GM23248 (cell line): ENCODE measurements around the gene SAG. TPM values are rescaled to one million over a fixed set of nuclear protein-coding genes. Genes with fewer than 3 reads are reported as not detected.

Source experiments
- DNase-seq: peaks from one replicate; pipeline ENCODE4 v3.0.0-alpha.2; 2015
- H2AFZ ChIP-seq: fragments of 200-600 bp; sonication (generic); 2 replicates; pipeline ENCODE4 v1.6.1; 2016; ENCODE audit warnings: antibody characterized with exemption
- H3F3A ChIP-seq: fragments of 200-600 bp; sonication (generic); 2 replicates; pipeline ENCODE4 v1.6.1; 2016; ENCODE audit warnings: mild to moderate bottlenecking, antibody characterized with exemption, mixed run types; ENCODE audit not compliant: insufficient read depth
- H3K27ac ChIP-seq: fragments of 200-600 bp; sonication (generic); 2 replicates; pipeline ENCODE4 v1.5.1; 2016; ENCODE audit warnings: mild to moderate bottlenecking
- H3K27me3 ChIP-seq: fragments of 200-600 bp; sonication (generic); replicated peaks from 2 replicates; pipeline ENCODE4 v1.6.1; 2016; ENCODE audit warnings: mild to moderate bottlenecking; ENCODE audit not compliant: insufficient read depth
- H3K36me3 ChIP-seq: fragments of 200-600 bp; sonication (generic); 2 replicates; pipeline ENCODE4 v1.6.1; 2016; ENCODE audit warnings: low read depth, mild to moderate bottlenecking
- H3K4me1 ChIP-seq: fragments of 200-600 bp; sonication (generic); 2 replicates; pipeline ENCODE4 v1.6.1; 2016; ENCODE audit warnings: mild to moderate bottlenecking; ENCODE audit not compliant: insufficient read depth
- H3K4me2 ChIP-seq: fragments of 200-600 bp; sonication (generic); one replicate; pipeline ENCODE4 v1.6.1; 2016; ENCODE audit warnings: mild to moderate bottlenecking; ENCODE audit not compliant: unreplicated experiment
- H3K4me3 ChIP-seq: fragments of 200-600 bp; sonication (generic); 2 replicates; pipeline ENCODE4 v1.5.1; 2016; ENCODE audit warnings: mild to moderate bottlenecking
- H3K79me2 ChIP-seq: fragments of 200-600 bp; sonication (generic); 2 replicates; pipeline ENCODE4 v1.6.1; 2016; ENCODE audit warnings: mild to moderate bottlenecking; ENCODE audit not compliant: insufficient read depth
- H3K9ac ChIP-seq: fragments of 200-600 bp; sonication (generic); 2 replicates; pipeline ENCODE4 v1.6.1; 2016; ENCODE audit warnings: mild to moderate bottlenecking
- H3K9me2 ChIP-seq: fragments of 200-600 bp; sonication (generic); 2 replicates; pipeline ENCODE4 v1.6.1; 2016; ENCODE audit warnings: mixed run types, mild to moderate bottlenecking, moderate library complexity; ENCODE audit not compliant: insufficient read depth
- H3K9me3 ChIP-seq: fragments of 200-600 bp; sonication (generic); one replicate; pipeline ENCODE4 v1.6.1; 2017; ENCODE audit warnings: low read depth
- H4K20me1 ChIP-seq: fragments of 200-600 bp; sonication (generic); 2 replicates; pipeline ENCODE4 v1.6.0; 2016; ENCODE audit not compliant: insufficient read depth
- EZH2 ChIP-seq: fragments of 200-600 bp; sonication (generic); IDR thresholded peaks from 2 replicates; pipeline ENCODE4 v1.6.1; 2018; ENCODE audit warnings: antibody characterized with exemption, mild to moderate bottlenecking; ENCODE audit not compliant: insufficient read depth, poor library complexity, severe bottlenecking
- EZH2phosphoT487 ChIP-seq: fragments of 200-600 bp; sonication (generic); IDR thresholded peaks from 2 replicates; pipeline ENCODE4 v1.6.1; 2018; ENCODE audit warnings: antibody characterized with exemption, moderate library complexity, mild to moderate bottlenecking, low read depth; ENCODE audit not compliant: insufficient read depth
- WGBS, 2 experiments: methylation state at CpG; one replicate each; pipeline ENCODE4 v1.1.6; 2015 to 2017; ENCODE audit warnings: low lambda C conversion rate in 2 of 2, low coverage in 1 of 2; ENCODE audit errors: missing lambda C conversion rate in 2 of 2; 5-methylcytosine and 5-hydroxymethylcytosine counted together
- in situ Hi-C: fragments of 300-500 bp; cut with MboI; formaldehyde crosslinking; loops from 2 replicates; pipeline ENCODE4 v1.15.0; 2020
- polyA plus RNA-seq: library from polyadenylated mRNA; unstranded; fragments of >200 nt; fragmentation: Nextera tagmentation; extraction: Ambion mirVana; gene quantifications from 2 replicates; pipeline ENCODE4 v1.2.1, GENCODE V29; 2016
- total RNA-seq: library from RNA; depleted of rRNA; stranded (reverse); fragments of >200 nt; shearing (Covaris generic); gene quantifications from 2 replicates; pipeline ENCODE4 v1.2.3, GENCODE V29; 2014

SAG gene
- total and polyA plus RNA-seq, 2 experiments from 2014 or later, result not detected

GRCh38 chr2:233287871-233288270, 19.7 kb upstream of the SAG start:
- no peak overlapping the region for H3K27ac ChIP-seq
- H3K9me3 ChIP-seq, result no peaks in the 10 kb centered on the region
- no peaks in the 10 kb centered on the region for H3K4me1 ChIP-seq
- H4K20me1 ChIP-seq, result no peaks in the 10 kb centered on the region
- H3K9me2 ChIP-seq, result no peaks in the 10 kb centered on the region
- no peak for TF ChIP-seq EZH2phosphoT487
- TF ChIP-seq EZH2, result no peak
- peaks cover 49% of the 10 kb centered on the region for H3K36me3 ChIP-seq
- 97 to 98% methylated on average over 6 of the region's 6 CpGs for WGBS, 2 experiments
- in situ Hi-C loops, result no loop called here
- no peaks in the 10 kb centered on the region for H3K79me2 ChIP-seq
- H3F3A ChIP-seq, result no peaks in the 10 kb centered on the region
- no peak for DNase-seq
- H2AFZ ChIP-seq, result no peak overlapping the region
- H3K27me3 ChIP-seq, result no peaks in the 10 kb centered on the region
- no peak overlapping the region for H3K4me3 ChIP-seq
- no peak overlapping the region for H3K4me2 ChIP-seq
- no peak overlapping the region for H3K9ac ChIP-seq

- Histone ChIP-seq H3K9me2 (no peaks in the 10 kb centered on the region), H3K27ac (no peak overlapping the region), H3K9ac (no peak overlapping the region), H2AFZ (no peak overlapping the region), H3K4me3 (no peak overlapping the region), H4K20me1 (no peaks in the 10 kb centered on the region), H3K36me3 (peaks cover 46% of the 10 kb centered on the region), H3K4me2 (no peak overlapping the region), H3K79me2 (no peaks in the 10 kb centered on the region), H3K27me3 (no peaks in the 10 kb centered on the region), H3F3A (no peaks in the 10 kb centered on the region), H3K9me3 (no peaks in the 10 kb centered on the region), H3K4me1 (no peaks in the 10 kb centered on the region)
- WGBS, 2 experiments, result 98 to 100% methylated on average over 5 of the region's 5 CpGs
- in situ Hi-C loops, result no loop called here
- TF ChIP-seq EZH2, result no peak
- TF ChIP-seq EZH2phosphoT487, result no peak
- no peak for DNase-seq
Measured at GRCh38 chr2:233288663-233289062, 19.0 kb upstream of the SAG start.

GRCh38 chr2:233289648-233290047, 18.0 kb upstream of the SAG start:
- in situ Hi-C loops, result no loop called here
- H3F3A ChIP-seq, result no peaks in the 10 kb centered on the region
- H3K4me3 ChIP-seq, result no peak overlapping the region
- no peak overlapping the region for H3K9ac ChIP-seq
- no peaks in the 10 kb centered on the region for H3K27me3 ChIP-seq
- H3K27ac ChIP-seq, result no peak overlapping the region
- no peaks in the 10 kb centered on the region for H3K9me2 ChIP-seq
- H3K4me1 ChIP-seq, result no peaks in the 10 kb centered on the region
- peaks cover 47% of the 10 kb centered on the region for H3K36me3 ChIP-seq
- H3K79me2 ChIP-seq, result no peaks in the 10 kb centered on the region
- no peak overlapping the region for H2AFZ ChIP-seq
- H3K9me3 ChIP-seq, result no peaks in the 10 kb centered on the region
- no peaks in the 10 kb centered on the region for H4K20me1 ChIP-seq
- DNase-seq, result no peak
- 97 to 98% methylated on average over 12 of the region's 12 CpGs for WGBS, 2 experiments
- TF ChIP-seq EZH2phosphoT487 (no peak), EZH2 (no peak)
- no peak overlapping the region for H3K4me2 ChIP-seq

GRCh38 chr2:233290051-233290845, 17.4 kb upstream of the SAG start:
- H3K9me3 ChIP-seq, result no peaks in the 10 kb centered on the region
- in situ Hi-C loops, result no loop called here
- H3K4me2 ChIP-seq, result no peak overlapping the region
- no peaks in the 10 kb centered on the region for H3K27me3 ChIP-seq
- WGBS, 2 experiments, result 87 to 90% methylated on average over 10 of the region's 10 CpGs
- no peak overlapping the region for H2AFZ ChIP-seq
- TF ChIP-seq EZH2 (no peak), EZH2phosphoT487 (no peak)
- no peak for DNase-seq
- H3K36me3 ChIP-seq, result peaks cover 41% of the 10 kb centered on the region
- H3K27ac ChIP-seq, result no peak overlapping the region
- H3K79me2 ChIP-seq, result no peaks in the 10 kb centered on the region
- H4K20me1 ChIP-seq, result no peaks in the 10 kb centered on the region
- H3K4me1 ChIP-seq, result no peaks in the 10 kb centered on the region
- no peak overlapping the region for H3K9ac ChIP-seq
- no peaks in the 10 kb centered on the region for H3F3A ChIP-seq
- no peaks in the 10 kb centered on the region for H3K9me2 ChIP-seq
- H3K4me3 ChIP-seq, result no peak overlapping the region
